Neural progenitor cell (in vitro differentiated cells): ENCODE data around the gene KRT5. TPM values are rescaled to one million over a fixed set of nuclear protein-coding genes. Genes with fewer than 3 reads are reported as not detected.

Experiments used
- DNase-seq: peaks from one replicate; pipeline ENCODE4 v3.0.0-alpha.2; 2016; ENCODE audit warnings: low spot score
- H2AFZ ChIP-seq: fragments of 200-600 bp; sonication (generic); replicated peaks from 2 replicates; pipeline ENCODE4 v1.6.1; 2016; ENCODE audit warnings: antibody characterized with exemption
- H3F3A ChIP-seq: fragments of 200-600 bp; sonication (generic); 2 replicates; pipeline ENCODE4 v1.6.1; 2016; ENCODE audit warnings: antibody characterized with exemption, low read depth
- H3K27ac ChIP-seq: fragments of 200-600 bp; sonication (generic); 2 replicates; pipeline ENCODE4 v1.5.1; 2016; ENCODE audit warnings: mild to moderate bottlenecking
- H3K27me3 ChIP-seq: fragments of 200-600 bp; sonication (generic); 2 replicates; pipeline ENCODE4 v1.6.1; 2016; ENCODE audit warnings: mild to moderate bottlenecking, moderate library complexity
- H3K36me3 ChIP-seq: fragments of 200-600 bp; sonication (generic); 2 replicates; pipeline ENCODE4 v1.5.1; 2016
- H3K4me1 ChIP-seq: fragments of 200-600 bp; sonication (generic); 2 replicates; pipeline ENCODE4 v1.6.1; 2016; ENCODE audit warnings: mixed run types
- H3K4me2 ChIP-seq: fragments of 200-600 bp; sonication (generic); 2 replicates; pipeline ENCODE4 v1.6.1; 2016
- H3K4me3 ChIP-seq: fragments of 200-600 bp; sonication (generic); 2 replicates; pipeline ENCODE4 v1.5.1; 2016
- H3K79me2 ChIP-seq: fragments of 200-600 bp; sonication (generic); 2 replicates; pipeline ENCODE4 v1.6.1; 2016; ENCODE audit warnings: low read depth
- H3K9ac ChIP-seq: fragments of 200-600 bp; sonication (generic); 2 replicates; pipeline ENCODE4 v1.6.1; 2016
- H3K9me3 ChIP-seq: fragments of 200-600 bp; sonication (generic); 2 replicates; pipeline ENCODE4 v1.5.1; 2016; ENCODE audit warnings: low read depth
- H4K20me1 ChIP-seq: fragments of 200-600 bp; sonication (generic); 2 replicates; pipeline ENCODE4 v1.6.1; 2016; ENCODE audit warnings: low read depth
- H3K27ac Mint-ChIP-seq: 3 replicates; pipeline ENCODE4 v1.8.0; 2021; ENCODE audit warnings: mixed read lengths
- H3K27me3 Mint-ChIP-seq: 2 replicates; pipeline ENCODE4 v1.8.0; 2022; ENCODE audit warnings: low read depth, mild to moderate bottlenecking, inconsistent platforms, moderate library complexity, mixed read lengths; ENCODE audit not compliant: insufficient read depth
- H3K36me3 Mint-ChIP-seq: 3 replicates; pipeline ENCODE4 v1.8.0; 2021; ENCODE audit warnings: mixed read lengths
- H3K4me1 Mint-ChIP-seq: 3 replicates; pipeline ENCODE4 v1.8.0; 2021; ENCODE audit warnings: mixed read lengths
- H3K4me3 Mint-ChIP-seq: 3 replicates; pipeline ENCODE4 v1.8.0; 2021; ENCODE audit warnings: mild to moderate bottlenecking, moderate library complexity, mixed read lengths
- H3K9me3 Mint-ChIP-seq: 3 replicates; pipeline ENCODE4 v1.8.0; 2020; ENCODE audit warnings: mixed read lengths
- CTCF ChIP-seq: fragments of 200-600 bp; sonication (generic); IDR thresholded peaks from 2 replicates; pipeline ENCODE4 v1.5.1; 2017; ENCODE audit warnings: antibody characterized with exemption, mild to moderate bottlenecking
- EZH2 ChIP-seq: fragments of 200-600 bp; sonication (generic); IDR thresholded peaks from 2 replicates; pipeline ENCODE4 v1.6.1; 2017; ENCODE audit warnings: antibody characterized with exemption, mild to moderate bottlenecking, moderate library complexity
- EZH2phosphoT487 ChIP-seq: fragments of 200-600 bp; sonication (generic); IDR thresholded peaks from 2 replicates; pipeline ENCODE4 v1.6.1; 2017; ENCODE audit warnings: antibody characterized with exemption
- total RNA-seq: library from RNA; depleted of rRNA; stranded (reverse); fragments of >200 nt; gene quantifications from 2 replicates; pipeline ENCODE4 v1.2.3, GENCODE V29; 2015; ENCODE audit warnings: low replicate concordance

The KRT5 gene
- total RNA-seq, 1 donor from 2014 or later = not detected

GRCh38 chr12:52517005-52517835 is 3.0 kb downstream of the KRT5 start:
- H3K36me3 Mint-ChIP-seq = no peaks in the 10 kb centered on the region
- no peak overlapping the region for H2AFZ ChIP-seq
- no peaks in the 10 kb centered on the region for H3K9me3 ChIP-seq
- no peak overlapping the region for H3K9ac ChIP-seq
- no peak overlapping the region for H3K4me2 ChIP-seq
- no peak overlapping the region for H3K4me3 Mint-ChIP-seq
- no peak overlapping the region for H3K27ac ChIP-seq
- no peaks in the 10 kb centered on the region for H3K9me3 Mint-ChIP-seq
- no peak overlapping the region for H3K27ac Mint-ChIP-seq
- H3K27me3 ChIP-seq = no peaks in the 10 kb centered on the region
- H3K4me1 Mint-ChIP-seq = no peaks in the 10 kb centered on the region
- H4K20me1 ChIP-seq = no peaks in the 10 kb centered on the region
- H3K36me3 ChIP-seq = no peaks in the 10 kb centered on the region
- peaks cover 10% of the 10 kb centered on the region for H3K27me3 Mint-ChIP-seq
- no peaks in the 10 kb centered on the region for H3K79me2 ChIP-seq
- no peak for DNase-seq
- H3F3A ChIP-seq = no peaks in the 10 kb centered on the region
- no peak overlapping the region for H3K4me3 ChIP-seq
- TF ChIP-seq EZH2phosphoT487 = no peak
- no peak for TF ChIP-seq EZH2
- no peak for TF ChIP-seq CTCF
- no peaks in the 10 kb centered on the region for H3K4me1 ChIP-seq

DNA sequence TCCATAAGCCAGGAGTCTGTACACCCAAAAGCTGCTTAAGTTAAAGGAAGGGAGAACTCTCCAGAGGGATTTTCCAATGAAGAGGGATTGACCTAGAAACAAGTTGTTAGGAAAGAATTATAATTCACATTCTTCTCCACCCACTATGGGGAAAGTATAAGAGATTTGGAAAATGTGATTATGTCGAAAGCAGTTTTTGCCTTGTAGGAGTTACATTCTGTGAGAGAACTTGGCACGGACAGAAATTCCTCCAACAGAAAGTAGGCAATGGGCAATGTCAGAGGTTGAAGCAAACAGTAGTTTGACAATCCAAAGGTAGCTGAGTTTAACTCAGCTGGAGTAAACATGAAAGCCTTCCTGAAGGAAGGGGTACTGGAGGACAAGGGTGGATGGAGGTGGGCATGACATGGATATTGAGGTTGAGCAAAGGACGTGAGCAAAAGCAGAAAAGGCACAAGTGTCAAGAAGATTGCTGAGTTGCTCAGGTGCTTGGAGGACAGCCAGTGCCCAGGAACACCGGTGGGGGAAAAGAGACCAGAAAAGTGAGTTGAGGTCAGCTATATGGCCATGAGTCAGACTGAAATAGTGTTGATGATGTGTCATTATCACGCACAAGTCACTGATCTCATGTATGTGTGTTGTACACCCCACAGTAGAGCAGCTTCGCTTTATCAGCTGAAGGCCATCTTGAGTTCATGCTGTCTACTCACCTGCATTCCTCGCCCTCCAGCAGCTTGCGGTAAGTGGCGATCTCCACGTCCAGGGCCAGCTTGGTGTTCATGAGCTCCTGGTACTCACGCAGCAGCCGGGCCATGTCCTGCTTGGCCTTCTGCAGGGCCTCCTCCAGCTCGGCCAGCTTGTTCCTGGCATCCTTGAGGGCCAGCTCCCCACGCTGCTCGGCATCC is 4.0 kb downstream of the KRT5 start:
- Mint-ChIP-seq H3K27ac (no peak overlapping the region), H3K27me3 (peaks cover 7% of the 10 kb centered on the region)

GRCh38 chr12:52515319-52515646 is 4.9 kb downstream of the KRT5 start:
- H3K79me2 ChIP-seq = no peaks in the 10 kb centered on the region
- no peaks in the 10 kb centered on the region for H3K36me3 Mint-ChIP-seq
- peaks cover 5% of the 10 kb centered on the region for H3K27me3 Mint-ChIP-seq
- no peaks in the 10 kb centered on the region for H3K4me1 Mint-ChIP-seq
- no peaks in the 10 kb centered on the region for H3K9me3 ChIP-seq
- no peaks in the 10 kb centered on the region for H3K36me3 ChIP-seq
- no peak overlapping the region for H3K27ac Mint-ChIP-seq
- no peak overlapping the region for H3K4me3 ChIP-seq
- H3K4me1 ChIP-seq = no peaks in the 10 kb centered on the region
- no peaks in the 10 kb centered on the region for H3K27me3 ChIP-seq
- no peaks in the 10 kb centered on the region for H3F3A ChIP-seq
- peaks cover 8% of the 10 kb centered on the region for H3K9me3 Mint-ChIP-seq
- TF ChIP-seq CTCF (no peak), EZH2 (no peak), EZH2phosphoT487 (no peak)
- H3K4me3 Mint-ChIP-seq = no peak overlapping the region
- H2AFZ ChIP-seq = no peak overlapping the region
- H3K27ac ChIP-seq = no peak overlapping the region
- H4K20me1 ChIP-seq = no peaks in the 10 kb centered on the region
- H3K4me2 ChIP-seq = no peak overlapping the region
- no peak overlapping the region for H3K9ac ChIP-seq
- no peak for DNase-seq

More for the DNA sequence above, 4.0 kb downstream of the KRT5 start:
- Histone ChIP-seq H3K79me2 (no peaks in the 10 kb centered on the region), H3K27me3 (no peaks in the 10 kb centered on the region), H3K4me3 (no peak overlapping the region), H3F3A (no peaks in the 10 kb centered on the region), H3K4me1 (no peaks in the 10 kb centered on the region), H2AFZ (no peak overlapping the region), H3K9ac (no peak overlapping the region), H4K20me1 (no peaks in the 10 kb centered on the region), H3K36me3 (no peaks in the 10 kb centered on the region), H3K9me3 (no peaks in the 10 kb centered on the region), H3K27ac (no peak overlapping the region), H3K4me2 (no peak overlapping the region)
- H3K4me1 Mint-ChIP-seq = no peaks in the 10 kb centered on the region
- DNase-seq = no peak
- peaks cover 7% of the 10 kb centered on the region for H3K9me3 Mint-ChIP-seq
- H3K4me3 Mint-ChIP-seq = no peak overlapping the region
- TF ChIP-seq EZH2phosphoT487 = no peak
- TF ChIP-seq CTCF = no peak
- TF ChIP-seq EZH2 = no peak
- no peaks in the 10 kb centered on the region for H3K36me3 Mint-ChIP-seq
